GM04503 (cell line): ENCODE measurements around the gene KLC3.

Experiments
- DNase-seq: peaks from one replicate; pipeline ENCODE4 v3.0.0-alpha.2; 2012; ENCODE audit warnings: low read depth

The KLC3 gene

GRCh38 chr19:45376045-45376724 lies 35.6 kb downstream of the KLC3 start:
- DNase-seq: peak; percentile 96

GRCh38 chr19:45380107-45380506 lies 39.6 kb downstream of the KLC3 start:
- DNase-seq: no peak

DNA sequence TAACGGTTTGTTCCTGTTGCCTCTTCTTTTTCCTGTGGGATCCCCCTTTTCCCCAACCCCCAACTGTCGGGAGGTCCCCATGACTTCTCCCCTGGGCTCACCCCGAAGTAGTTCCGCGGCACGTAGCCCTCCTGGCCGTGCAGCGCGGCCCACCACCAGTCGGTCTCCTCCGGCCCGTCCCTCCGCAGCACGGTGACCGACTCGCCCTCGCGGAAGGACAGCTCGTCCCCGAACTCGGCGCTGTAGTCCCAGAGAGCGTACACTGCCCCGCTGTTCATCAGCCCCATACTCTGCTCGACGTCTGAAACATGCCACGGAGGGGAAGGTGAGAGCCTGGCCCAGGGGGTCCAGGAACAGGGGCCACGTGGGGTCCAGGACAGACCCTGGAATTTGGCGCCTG lies 41.9 kb downstream of the KLC3 start:
- DNase-seq: no peak

DNA sequence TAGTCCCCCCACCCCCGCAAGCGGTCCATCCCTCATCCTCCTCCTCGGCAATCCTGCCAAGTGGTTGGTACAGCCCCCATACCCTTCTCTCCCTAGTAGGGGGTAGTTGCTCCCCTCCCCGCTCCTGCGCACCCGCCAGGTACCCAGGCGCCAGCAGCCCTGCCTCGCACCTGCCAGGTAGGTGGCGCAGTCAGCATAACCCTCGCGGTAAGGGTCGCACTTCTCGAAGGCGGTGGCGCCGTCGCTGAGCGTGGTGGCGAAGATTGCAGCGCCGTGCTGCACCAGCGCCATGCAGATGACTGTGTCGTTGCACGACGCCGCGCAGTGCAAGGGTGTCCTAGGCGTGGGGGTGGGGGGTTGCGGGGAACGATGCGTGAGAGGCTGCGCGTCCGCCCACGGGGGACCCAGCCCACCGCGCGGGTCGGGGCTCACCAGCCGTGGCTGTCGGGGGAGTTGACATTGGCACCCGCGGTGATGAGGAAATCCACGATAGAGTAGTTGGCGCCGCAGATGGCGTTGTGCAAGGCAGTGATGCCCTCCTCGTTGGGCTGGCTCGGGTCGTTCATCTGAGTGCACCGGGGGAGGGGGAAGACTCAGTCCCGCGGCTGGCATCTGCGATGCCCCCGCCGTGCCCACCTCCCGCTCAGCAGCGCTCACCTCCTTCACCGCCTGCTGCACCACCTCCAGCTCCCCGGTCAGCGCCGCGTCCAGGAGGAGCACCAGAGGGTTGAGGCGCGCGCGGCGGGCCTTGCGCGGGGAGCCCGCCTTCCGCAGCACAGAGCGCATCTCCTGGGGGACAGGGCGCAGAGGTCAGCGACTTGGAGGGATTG lies 45.1 kb downstream of the KLC3 start:
- DNase-seq: no peak

GRCh38 chr19:45391346-45391745 lies 50.8 kb downstream of the KLC3 start:
- DNase-seq: no peak

DNA sequence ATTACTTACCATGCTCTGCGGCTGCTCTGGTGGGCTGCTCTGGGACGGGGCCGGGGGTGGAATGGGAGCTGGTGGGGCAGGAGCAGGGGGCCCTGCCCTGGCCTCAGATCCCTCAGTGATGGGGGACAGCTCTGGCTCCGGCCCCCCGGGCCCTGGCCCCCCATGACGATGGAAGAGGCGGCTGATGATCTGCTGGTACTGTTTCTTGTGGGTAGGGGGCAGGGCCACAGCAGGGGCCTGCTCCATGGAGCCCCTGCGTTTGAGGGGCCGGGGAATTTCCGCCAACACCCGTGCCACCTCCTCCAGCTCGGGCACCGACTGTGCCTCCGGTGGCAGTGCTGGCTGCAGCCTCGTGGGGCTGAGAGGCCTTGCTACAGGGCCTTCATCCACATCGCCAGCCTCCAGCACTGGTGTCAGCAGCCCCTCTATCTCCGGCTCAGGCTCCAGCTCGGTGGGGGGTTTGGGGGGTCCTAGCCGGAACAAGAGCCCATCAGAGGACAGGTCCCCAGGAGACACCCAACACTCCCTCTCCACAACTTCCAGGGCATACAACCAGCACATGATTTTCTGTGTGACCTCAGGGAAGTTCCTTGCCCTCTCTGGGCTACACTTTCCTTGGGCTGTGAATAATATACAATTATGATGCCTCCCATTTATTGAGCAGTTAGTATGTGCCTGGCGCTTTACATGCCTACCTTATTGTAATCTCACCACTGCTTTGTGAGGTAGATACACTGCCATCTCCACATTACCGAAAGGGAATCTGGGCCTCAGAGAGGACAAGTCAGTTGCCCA lies 51.5 kb downstream of the KLC3 start:
- DNase-seq: no peak

DNA sequence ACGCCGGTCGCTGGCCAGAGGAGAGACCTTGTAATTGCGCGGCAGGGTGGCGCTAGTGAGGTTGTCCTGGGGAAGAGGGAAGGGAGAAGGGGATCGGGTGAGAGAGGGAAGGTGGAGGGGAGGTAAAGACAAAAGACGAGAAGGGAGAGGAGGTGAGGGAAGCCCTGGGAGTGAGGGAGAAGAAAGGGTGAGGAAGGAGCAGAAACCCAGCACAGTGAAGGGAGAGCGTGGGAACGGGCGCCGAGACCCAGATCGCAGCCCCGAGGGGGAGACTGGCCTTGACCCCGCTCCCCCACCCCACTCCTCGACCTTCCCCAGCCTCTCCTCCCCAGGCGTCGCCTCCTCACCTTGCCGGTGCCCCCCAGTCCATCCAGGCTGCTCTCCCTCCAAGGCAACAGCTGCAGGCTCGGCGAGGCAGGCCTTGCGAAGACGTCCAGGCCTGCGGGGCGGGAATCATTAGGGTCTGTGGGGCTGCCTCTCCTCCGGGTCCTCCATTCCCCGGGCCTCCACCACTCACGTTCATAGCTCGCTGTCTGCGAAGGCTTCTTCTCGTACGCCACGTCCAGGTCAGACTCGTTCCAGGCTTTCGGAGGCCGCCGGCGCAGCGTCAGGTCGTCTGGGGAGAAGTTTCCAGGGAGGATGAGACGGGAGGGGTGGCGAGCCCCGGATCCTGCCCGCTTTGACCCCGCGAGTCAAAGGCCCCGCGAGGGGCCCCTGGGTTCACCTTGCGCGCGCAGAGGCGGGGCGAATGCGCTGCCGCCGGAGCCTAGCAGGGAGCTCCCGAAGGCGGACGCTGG lies 55.5 kb downstream of the KLC3 start:
- DNase-seq: no peak

DNA sequence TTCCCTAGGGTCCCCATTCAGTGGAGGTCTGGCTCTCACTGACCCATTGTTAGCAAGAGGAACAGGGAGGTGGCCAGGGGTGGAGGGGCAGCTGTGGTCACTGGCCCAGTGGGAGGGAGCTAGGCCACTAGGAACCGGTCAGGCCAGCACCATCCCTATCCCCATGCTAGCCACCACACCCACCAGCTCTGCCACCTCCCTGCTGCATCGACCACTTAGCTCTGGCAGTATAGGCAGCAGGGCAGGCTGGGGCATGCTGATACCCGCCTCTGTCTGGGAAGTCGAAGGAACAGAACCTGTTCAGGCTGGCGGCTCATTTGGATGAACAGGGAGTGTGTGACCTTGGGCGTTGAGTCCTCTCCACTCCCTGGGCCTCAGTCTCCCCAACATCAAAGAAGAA lies 59.6 kb downstream of the KLC3 start:
- no peak for DNase-seq
